Measurements from ENCODE around the gene SESTD1. TPM values are rescaled to one million over a fixed set of nuclear protein-coding genes. Genes with fewer than 3 reads are reported as not detected.
A peak's percentile ranks its signal among the peaks of the same experiment; 100 is the strongest.

SESTD1 gene
- total RNA-seq, 2 donors from 2014 or later, result 7.7 to 35.4 TPM

- 100% methylated on average over 3 of the region's 3 CpGs for WGBS
- TF ChIP-seq CTCF (IDR thresholded peaks at IDR 0.05), result no peak
- TF ChIP-seq POLR2A (IDR thresholded peaks at IDR 0.05), result no peak
- no peak for TF ChIP-seq POLR2AphosphoS5 (IDR thresholded peaks at IDR 0.05)
- H3K9me3 ChIP-seq, result no peaks in the 10 kb centered on the region
Observed at GRCh38 chr2:179125404-179125803, 139.2 kb downstream of the SESTD1 start.

GRCh38 chr2:179124282-179124681 is 140.3 kb downstream of the SESTD1 start:
- intact Hi-C loops (cut with DNase I), result no loop called here
- no peaks in the 10 kb centered on the region for H3K9me3 ChIP-seq
- no peaks in the 10 kb centered on the region for H3K4me1 ChIP-seq (replicated peaks)
- H3K36me3 ChIP-seq, result no peaks in the 10 kb centered on the region
- no peak overlapping the region for H3K27ac ChIP-seq
- H3K27me3 ChIP-seq (replicated peaks; ENCODE audit: insufficient read depth), result no peaks in the 10 kb centered on the region
- DNase-seq (ENCODE audit: low spot score), result no peak
- 92% methylated on average over 3 of the region's 3 CpGs for WGBS
- no peak for TF ChIP-seq POLR2A (IDR thresholded peaks at IDR 0.05)
- no peak for TF ChIP-seq POLR2AphosphoS5 (IDR thresholded peaks at IDR 0.05)
- TF ChIP-seq CTCF (IDR thresholded peaks at IDR 0.05), result no peak
- H3K4me3 ChIP-seq, result no peak overlapping the region

More at GRCh38 chr2:179125404-179125803, 139.2 kb downstream of the SESTD1 start:
- intact Hi-C loops (cut with DNase I), result no loop called here
- DNase-seq (ENCODE audit: low spot score), result no peak
- Histone ChIP-seq H3K27me3 (replicated peaks; ENCODE audit: insufficient read depth) (no peaks in the 10 kb centered on the region), H3K36me3 (no peaks in the 10 kb centered on the region), H3K4me3 (no peak overlapping the region), H3K4me1 (replicated peaks) (no peaks in the 10 kb centered on the region), H3K27ac (no peak overlapping the region)

- no peaks in the 10 kb centered on the region for H3K9me3 ChIP-seq
- H3K4me1 ChIP-seq (replicated peaks), result no peaks in the 10 kb centered on the region
- intact Hi-C loops (cut with DNase I), result no loop called here
- H3K27ac ChIP-seq, result no peak overlapping the region
- no peaks in the 10 kb centered on the region for H3K36me3 ChIP-seq
- WGBS, result 94% methylated on average over 1 of the region's 1 CpG
- TF ChIP-seq CTCF (IDR thresholded peaks at IDR 0.05) (no peak), POLR2A (IDR thresholded peaks at IDR 0.05) (no peak), POLR2AphosphoS5 (IDR thresholded peaks at IDR 0.05) (no peak)
- H3K27me3 ChIP-seq (replicated peaks; ENCODE audit: insufficient read depth), result no peaks in the 10 kb centered on the region
- DNase-seq (ENCODE audit: low spot score), result no peak
- H3K4me3 ChIP-seq, result no peak overlapping the region
Observed at GRCh38 chr2:179123272-179123662, 141.4 kb downstream of the SESTD1 start.

- Histone ChIP-seq H3K27me3 (replicated peaks; ENCODE audit: insufficient read depth) (no peaks in the 10 kb centered on the region), H3K9me3 (no peaks in the 10 kb centered on the region), H3K27ac (no peak overlapping the region), H3K4me3 (no peak overlapping the region), H3K4me1 (replicated peaks) (no peaks in the 10 kb centered on the region), H3K36me3 (no peaks in the 10 kb centered on the region)
- no peak for DNase-seq (ENCODE audit: low spot score)
- intact Hi-C loops (cut with DNase I), result no loop called here
- no peak for TF ChIP-seq CTCF (IDR thresholded peaks at IDR 0.05)
- no peak for TF ChIP-seq POLR2A (IDR thresholded peaks at IDR 0.05)
- no peak for TF ChIP-seq POLR2AphosphoS5 (IDR thresholded peaks at IDR 0.05)
Observed at GRCh38 chr2:179107737-179108136, 156.9 kb downstream of the SESTD1 start.

GRCh38 chr2:179106676-179107428 is 157.8 kb downstream of the SESTD1 start:
- no peak overlapping the region for H3K4me3 ChIP-seq
- TF ChIP-seq POLR2AphosphoS5 (IDR thresholded peaks at IDR 0.05), result no peak
- TF ChIP-seq CTCF (IDR thresholded peaks at IDR 0.05), result no peak
- TF ChIP-seq POLR2A (IDR thresholded peaks at IDR 0.05), result no peak
- H3K36me3 ChIP-seq, result no peaks in the 10 kb centered on the region
- intact Hi-C loops (cut with DNase I), result no loop called here
- H3K27me3 ChIP-seq (replicated peaks; ENCODE audit: insufficient read depth), result no peaks in the 10 kb centered on the region
- peak; percentile 33 for DNase-seq (ENCODE audit: low spot score)
- H3K27ac ChIP-seq, result no peak overlapping the region
- no peaks in the 10 kb centered on the region for H3K4me1 ChIP-seq (replicated peaks)
- H3K9me3 ChIP-seq, result no peaks in the 10 kb centered on the region
- WGBS, result 27% methylated on average over 3 of the region's 3 CpGs

Data from prostate gland (tissue), 2 donors.